GM15510 (cell line): Measurements from ENCODE around the gene EPC2.

Source experiments
- POLR2A ChIP-seq: IDR thresholded peaks from 3 replicates; pipeline ENCODE4 v1.6.1; 2011; ENCODE audit warnings: borderline replicate concordance; ENCODE audit not compliant: insufficient read length; ENCODE audit errors: extremely low read depth

The EPC2 gene, protein sequence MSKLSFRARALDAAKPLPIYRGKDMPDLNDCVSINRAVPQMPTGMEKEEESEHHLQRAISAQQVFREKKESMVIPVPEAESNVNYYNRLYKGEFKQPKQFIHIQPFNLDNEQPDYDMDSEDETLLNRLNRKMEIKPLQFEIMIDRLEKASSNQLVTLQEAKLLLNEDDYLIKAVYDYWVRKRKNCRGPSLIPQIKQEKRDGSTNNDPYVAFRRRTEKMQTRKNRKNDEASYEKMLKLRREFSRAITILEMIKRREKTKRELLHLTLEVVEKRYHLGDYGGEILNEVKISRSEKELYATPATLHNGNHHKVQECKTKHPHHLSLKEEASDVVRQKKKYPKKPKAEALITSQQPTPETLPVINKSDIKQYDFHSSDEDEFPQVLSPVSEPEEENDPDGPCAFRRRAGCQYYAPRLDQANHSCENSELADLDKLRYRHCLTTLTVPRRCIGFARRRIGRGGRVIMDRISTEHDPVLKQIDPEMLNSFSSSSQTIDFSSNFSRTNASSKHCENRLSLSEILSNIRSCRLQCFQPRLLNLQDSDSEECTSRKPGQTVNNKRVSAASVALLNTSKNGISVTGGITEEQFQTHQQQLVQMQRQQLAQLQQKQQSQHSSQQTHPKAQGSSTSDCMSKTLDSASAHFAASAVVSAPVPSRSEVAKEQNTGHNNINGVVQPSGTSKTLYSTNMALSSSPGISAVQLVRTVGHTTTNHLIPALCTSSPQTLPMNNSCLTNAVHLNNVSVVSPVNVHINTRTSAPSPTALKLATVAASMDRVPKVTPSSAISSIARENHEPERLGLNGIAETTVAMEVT

GRCh38 chr2:148643998-148644882 lies at the start of gene EPC2:
Gene EPC2 (plus strand): TSS chr2:148644751. CDS start chr2:148645018, 267 bp downstream.
- TF ChIP-seq POLR2A: peak; percentile 88

GRCh38 chr2:148596018-148596417 lies 48.5 kb upstream of the EPC2 start:
- no peak for TF ChIP-seq POLR2A

GRCh38 chr2:148599109-148599991 lies 45.2 kb upstream of the EPC2 start:
- no peak for TF ChIP-seq POLR2A

DNA sequence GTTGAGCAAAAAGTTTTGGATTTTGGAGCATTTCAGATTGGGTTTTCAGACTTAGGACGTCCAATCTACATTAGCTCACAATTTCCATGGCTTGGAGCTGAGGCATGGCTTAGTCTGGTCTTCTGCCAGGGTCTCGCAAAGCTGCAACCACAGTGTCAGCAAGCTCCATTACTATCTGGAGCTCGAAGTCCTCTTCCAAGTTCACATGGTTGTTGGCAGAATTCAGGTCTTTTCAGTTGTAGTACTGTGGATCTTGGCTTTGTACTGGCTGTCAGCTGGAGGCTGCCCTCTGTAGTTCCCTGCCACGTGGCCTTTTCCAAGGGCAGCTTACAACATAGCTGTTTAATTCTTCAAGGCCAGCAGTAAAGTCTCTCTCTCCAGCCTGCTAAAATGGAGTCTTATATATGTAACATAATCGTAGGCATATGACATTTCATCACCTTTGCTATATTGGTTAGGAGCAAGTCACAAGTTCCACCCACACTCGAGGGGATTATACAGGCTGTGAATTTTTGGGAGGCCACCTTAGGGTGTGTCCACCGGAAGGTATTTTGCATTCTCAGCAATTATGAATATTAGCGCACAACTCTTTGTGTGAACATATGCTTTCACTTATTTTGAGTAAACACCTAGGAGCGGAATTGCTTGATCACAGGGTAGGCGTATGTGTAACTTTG lies 41.5 kb upstream of the EPC2 start:
- no peak for TF ChIP-seq POLR2A

- no peak for TF ChIP-seq POLR2A
Observed at GRCh38 chr2:148603562-148603920, 41.0 kb upstream of the EPC2 start.

GRCh38 chr2:148604927-148605326 lies 39.6 kb upstream of the EPC2 start:
- TF ChIP-seq POLR2A: no peak

- TF ChIP-seq POLR2A: no peak
Observed at GRCh38 chr2:148607566-148607965, 37.0 kb upstream of the EPC2 start.

DNA sequence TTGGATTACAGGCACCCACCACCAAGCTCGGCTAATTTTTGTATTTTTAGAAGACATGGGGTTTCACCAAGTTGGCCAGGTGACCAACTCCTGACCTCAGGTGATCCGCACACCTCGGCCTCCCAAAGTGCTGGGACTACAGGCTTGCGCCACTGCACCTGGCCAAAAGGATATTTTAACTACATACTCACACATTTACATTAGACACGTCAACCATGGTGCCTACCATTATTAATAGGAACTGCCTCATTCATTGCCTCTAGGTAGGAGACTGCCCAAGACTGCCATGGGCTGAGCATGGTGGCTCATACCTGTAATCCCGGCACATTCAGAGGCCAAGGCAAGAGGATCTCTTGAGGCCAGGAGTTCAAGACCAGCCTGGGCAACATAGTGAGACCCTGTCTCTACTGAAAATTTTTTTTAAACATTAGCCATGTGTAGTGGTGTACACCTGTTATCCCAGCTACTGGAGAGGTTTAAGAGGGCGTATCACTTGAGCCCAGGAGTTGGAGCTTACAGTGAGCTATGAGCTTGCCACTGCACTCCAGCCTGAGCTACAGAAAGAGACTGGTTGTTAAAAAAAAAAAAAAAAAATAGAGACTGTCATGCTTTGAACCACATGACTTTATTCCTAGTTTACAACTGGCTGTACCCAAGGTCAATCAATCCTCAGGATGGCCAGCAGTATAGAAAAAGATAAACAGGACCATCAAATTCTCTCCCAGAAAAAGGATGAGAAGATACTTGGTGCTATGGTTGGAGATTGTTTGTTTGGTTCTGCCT lies 31.1 kb upstream of the EPC2 start:
- no peak for TF ChIP-seq POLR2A

DNA sequence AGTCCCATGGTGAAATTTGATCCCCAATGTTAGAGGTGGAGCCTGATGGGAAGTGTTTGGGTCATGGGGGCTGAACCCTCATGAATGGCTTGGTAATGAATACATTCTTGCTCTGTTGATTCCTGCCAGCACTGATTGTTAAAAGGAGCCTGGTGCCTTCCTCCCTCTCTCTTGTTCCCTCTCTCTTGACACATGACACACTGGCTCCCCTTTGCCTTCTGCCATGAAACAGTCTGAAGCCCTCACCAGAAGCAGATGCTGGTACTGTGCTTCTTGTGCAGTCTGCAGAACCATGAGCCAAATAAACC lies 30.6 kb upstream of the EPC2 start:
- no peak for TF ChIP-seq POLR2A

DNA sequence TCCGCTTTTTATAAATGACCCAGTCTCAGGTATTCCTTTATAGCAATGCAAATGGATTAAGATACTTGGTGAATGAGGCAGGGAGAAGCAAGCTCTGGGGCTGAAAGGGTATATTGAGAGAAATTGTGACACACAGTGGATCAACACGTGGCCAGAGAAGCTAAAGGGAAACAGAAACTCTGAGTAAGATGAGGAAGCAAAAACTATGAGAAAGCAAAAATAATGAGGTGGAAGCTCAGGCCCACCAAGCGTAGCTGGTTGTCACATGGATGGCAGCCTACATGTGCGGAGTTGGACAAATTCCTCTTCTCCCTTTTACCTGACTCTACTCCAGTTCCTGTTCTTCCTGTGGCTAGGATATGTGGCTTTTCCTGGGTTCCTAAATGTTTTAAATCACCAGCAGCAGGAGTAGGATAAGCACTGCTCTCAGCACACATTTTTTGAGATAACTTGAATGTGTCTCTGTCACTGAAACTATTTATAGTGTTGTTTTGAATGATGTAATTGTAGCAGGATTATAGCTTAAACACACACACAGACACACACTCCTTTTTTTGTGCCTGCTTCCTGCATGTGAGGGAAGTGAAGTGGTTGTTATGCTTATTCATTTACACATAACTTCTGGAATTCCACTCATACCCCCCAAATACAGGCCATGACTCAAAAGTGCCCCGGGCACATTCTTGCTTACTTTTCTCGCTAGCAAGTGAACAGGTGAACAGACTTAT lies 30.1 kb upstream of the EPC2 start:
- peak; percentile 32 for TF ChIP-seq POLR2A

DNA sequence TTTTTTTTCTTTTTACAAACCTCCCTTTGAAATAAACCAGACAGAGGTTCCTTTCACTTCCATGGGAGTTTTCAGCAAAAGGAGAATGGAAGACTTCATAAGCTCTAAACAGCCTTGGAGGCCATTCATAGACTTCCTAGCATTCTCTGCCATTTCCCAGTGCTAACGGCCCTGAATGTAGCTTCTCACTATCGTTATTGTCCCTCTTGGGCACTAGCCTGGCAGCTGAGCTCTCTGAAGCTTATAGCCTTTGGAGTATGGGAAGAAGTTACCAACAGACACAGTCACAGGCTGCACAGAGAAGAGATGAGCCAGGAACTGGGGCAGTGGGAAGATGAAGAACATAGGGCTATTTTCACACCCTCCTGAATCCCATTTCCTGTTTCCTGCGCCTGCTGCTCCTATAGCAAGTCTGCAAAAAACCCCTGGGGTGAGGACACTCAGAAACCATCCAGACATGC lies 29.1 kb upstream of the EPC2 start:
- TF ChIP-seq POLR2A: no peak

DNA sequence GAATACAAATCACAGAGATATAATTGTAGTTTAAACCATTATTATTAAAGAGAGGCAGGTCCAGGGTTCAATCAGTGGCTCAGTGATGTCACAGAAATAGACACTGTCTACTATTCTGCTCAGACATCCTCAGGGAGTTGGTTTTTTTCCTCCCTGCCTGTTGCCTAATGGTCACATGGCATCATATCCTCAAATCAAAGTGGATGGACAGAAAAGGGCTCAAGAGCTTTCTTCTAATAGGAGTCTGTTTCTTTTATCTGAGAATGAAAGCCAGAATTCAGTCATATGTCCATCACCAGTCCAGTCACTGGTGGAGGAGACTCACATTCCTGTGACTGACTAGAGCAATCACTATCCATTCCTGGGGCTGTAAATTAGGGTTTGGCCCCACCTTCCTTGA lies 27.9 kb upstream of the EPC2 start:
- no peak for TF ChIP-seq POLR2A
